Stimulated activated CD4-positive, alpha-beta T cell treated with anti-CD3 and anti-CD28 coated beads, Interleukin-12 subunit alpha, Interleukin-12 subunit beta, amount 100 ng/mL, for 48 hours (primary cell): ENCODE measurements around the gene PTPRN2.
"Not testable (repeated sequence)": the region's sequence is repeated elsewhere in the genome, so short reads cannot be mapped to it uniquely, and the experiment has no call there.

Source experiments
- DNase-seq, 3 donors: peaks; one replicate each; pipeline ENCODE4 v3.0.0-alpha.2; 2020; ENCODE audit warnings: low read depth in 2 of 3, low spot score in 1 of 3

Gene PTPRN2

DNA sequence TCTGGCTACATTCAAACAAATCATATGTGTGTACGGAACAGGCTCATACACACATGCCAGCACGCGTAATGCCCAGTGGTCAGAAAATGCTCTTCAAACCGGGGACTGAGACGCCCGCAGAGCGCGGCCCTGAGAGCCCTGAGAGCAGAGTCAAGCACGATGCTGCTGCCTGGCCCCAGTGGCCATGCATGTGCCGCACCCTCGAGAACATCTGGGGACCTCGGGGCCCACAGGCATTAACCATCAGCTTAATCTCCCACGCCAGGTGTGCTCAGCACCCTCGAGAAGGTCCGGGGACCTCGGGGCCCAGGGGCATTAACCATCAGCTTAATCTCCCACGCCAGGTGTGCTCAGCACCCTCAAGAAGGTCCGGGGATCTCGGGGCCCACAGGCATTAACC lies 163.1 kb downstream of the PTPRN2 start:
- no peak for DNase-seq

DNA sequence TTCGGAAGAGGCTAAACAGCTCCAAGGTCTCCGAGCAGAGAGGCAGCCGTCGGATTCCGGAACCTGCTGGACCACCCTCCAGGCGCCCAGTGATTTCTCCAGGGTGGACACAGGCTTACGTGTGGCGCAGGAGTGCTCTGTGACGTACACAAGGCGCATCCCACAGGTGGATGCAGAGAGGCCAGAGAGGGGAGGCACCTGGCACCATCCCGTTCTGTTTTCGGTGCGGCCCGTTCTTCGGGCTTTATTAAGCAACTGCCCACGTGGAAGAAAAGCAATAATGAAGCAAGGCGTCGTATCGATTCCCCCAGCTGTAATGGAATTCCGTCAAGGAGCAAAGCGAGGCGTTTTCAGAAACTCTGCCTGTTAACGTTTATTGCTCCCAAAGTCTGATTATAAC lies 163.6 kb downstream of the PTPRN2 start:
- DNase-seq = no peak

DNA sequence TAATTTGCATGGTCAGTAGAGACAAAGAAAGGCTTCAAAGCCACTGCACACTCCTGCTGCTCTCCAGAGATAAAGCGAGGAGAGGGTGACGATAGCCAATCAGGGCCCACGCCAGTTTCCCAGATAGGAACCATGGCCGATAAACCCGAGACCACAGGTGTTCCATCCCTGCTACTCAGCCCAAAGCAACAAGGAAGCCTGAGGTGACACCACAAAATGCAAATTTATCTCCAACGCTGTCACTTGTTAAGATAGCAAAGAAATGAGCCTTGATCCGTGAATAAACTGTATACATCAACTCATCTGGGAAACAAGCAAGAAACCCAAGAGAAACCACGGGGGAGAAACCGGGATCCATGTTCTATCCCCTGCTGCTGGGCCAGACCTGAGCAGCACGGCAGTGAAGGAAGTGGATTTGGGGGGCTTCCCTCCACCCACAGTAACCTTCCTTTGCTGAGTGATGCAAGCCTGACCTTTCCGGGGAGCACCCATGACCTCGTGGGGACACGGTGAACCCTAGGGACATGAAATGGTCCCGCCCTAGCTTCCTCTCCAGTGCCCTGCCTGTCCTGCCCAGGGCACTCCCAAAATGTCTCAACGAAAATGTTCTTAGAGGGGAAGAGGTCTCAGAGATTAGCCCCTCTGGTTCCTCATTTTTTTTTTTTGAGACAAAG lies 164.6 kb downstream of the PTPRN2 start:
- no peak for DNase-seq

DNA sequence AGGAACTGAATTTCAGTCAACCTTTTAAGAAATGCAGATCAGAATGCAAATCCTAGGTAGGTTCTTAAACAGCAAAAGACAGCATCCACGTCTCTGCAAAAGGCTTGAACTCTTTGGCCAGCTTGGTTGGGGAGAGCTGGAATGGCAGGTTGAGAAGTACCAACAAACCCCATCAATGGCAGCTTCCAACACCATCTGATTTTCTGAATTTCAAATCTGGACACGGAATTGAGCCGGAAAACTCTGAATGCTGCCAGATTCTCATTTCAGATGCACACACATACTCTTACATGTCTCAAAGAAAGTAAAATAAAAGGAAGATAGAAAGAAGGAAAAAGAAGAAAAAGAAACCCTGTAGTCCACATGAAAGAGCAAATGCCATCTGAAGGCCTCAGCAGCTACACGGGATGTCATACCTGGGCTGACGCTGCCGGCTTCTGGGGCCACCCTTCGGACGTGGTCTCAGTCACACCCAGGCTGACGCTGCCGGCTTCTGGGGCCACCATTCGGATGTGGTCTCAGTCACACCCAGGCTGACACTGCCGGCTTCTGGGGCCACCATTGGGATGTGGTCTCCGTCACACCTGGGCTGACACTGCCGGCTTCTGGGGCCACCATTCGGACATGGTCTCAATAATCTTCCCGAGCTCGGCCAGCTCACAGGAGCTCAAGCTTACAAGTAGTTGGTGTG lies 165.3 kb downstream of the PTPRN2 start:
- no peak for DNase-seq

DNA sequence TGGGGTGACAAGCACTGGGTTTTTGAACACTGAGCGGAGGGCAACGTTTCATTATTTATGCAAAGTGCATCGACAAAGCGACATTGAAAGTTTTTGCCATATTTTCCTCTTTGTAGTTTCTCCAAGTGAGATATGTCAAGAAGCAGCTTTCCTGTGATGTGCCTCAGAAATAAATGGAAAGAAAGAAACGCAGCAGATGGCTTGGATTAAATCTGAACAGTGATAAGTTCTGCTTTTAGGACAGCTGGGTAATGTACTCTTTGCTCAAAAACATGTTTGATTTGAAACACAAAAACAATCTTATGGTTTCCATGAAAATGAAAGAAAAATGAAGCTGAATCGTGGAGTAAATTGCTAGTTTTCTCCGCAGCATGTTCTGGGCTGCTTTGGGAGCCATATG lies 166.3 kb downstream of the PTPRN2 start:
- DNase-seq = no peak

DNA sequence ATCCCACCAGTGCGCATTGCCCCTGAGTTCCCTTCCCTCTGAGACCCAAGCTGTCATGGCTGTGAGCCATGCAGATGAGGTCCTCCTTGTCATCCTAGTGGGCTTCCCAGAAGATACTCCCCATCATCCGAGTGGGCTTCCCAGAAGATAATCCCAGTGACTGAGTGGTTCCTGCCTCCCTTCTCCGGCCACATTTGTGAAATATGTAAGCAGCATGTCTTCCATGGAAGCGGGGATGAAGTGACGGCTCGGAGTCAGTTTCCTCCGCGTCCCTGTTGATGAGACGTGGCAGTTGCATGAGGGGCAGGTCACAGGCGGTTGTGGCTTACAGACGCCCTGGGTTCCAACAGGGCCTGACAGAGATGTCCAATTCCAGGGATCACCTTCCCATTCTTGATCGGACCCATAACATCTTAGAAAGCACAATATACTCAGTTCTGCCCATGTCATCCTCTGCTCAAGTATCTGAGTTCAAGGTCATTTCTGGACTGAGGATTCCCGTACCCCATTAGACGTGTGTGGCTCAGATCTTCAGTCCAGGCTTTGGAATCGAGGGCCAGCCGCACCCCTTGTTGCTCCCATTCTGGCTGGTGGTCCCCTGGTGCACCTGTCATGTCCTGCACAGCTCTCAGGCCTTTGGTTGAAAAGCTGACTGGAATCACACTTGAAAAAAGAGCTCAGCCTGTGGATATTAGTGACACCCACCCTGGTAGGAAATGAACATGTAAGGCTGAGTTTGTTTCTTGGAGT lies 166.9 kb downstream of the PTPRN2 start:
- DNase-seq = no peak

DNA sequence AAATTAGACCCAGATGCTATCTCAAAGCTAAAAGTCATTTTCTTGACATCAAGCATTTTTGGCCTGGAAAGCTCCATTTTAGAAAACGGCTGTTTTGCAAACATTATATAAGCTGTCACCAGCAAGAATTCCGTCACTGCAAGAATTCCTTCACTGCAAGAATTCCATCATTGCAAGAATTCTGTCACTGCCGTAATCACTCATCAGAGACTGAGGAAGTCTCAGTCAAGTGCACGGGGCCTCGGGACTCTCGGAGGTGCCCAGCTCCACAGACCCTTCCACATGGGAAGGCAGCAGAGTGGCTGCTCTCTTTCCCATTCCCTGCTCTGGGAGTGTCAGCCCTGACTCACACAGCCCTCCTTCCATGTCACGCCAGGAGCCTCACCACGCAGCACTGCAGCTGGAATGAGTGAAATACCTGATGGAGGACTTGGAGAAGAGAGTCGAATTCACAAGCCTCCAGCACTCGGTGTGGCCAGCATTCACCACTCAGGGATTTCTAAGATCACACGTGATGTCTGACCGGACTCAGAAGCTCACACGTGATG lies 168.3 kb downstream of the PTPRN2 start:
- no peak for DNase-seq

DNA sequence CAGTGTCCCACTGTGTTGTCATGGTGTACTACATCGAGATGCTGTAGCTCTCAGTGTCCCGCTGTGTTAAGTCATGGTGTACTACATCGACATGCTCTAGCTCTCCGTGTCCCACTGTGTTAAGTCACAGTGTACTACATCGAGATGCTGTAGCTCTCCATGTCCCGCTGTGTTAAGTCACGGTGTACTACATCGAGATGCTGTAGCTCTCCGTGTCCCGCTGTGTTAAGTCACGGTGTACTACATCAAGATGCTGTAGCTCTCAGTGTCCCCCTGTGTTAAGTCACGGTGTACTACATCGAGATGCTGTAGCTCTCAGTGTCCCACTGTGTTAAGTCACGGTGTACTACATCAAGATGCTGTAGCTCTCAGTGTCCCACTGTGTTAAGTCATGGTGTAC lies 169.2 kb downstream of the PTPRN2 start:
- not testable (repeated sequence) for DNase-seq

DNA sequence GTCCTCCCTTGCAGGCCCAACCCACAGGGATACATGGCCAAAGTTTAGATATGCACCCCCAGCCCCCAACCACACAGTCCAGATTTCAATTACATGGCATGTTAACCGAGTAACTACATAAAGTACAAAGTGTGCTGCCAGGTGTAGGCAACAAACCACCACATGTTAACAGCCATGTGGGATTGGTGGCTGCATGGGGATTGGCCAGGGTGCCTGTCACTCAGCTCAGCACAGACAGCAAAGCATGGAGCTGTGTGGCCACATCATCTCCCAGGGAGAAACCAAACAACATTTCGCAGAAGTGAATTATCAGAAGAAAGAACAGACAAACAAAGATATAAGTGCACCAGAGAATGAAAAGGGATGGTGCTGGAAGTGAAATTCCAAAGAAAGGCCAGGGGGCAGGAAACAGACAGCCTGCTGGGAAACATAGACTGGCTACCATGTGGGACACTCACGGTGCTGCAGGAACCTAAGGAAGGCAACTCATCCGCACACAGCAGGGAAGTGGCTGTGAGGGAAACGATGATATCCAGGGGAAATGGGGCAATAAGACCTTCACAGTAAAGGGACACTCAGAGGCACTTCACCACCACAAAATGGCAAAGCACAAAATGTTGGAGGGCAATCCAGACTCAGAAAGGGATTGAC lies 171.2 kb downstream of the PTPRN2 start:
- DNase-seq = no peak

DNA sequence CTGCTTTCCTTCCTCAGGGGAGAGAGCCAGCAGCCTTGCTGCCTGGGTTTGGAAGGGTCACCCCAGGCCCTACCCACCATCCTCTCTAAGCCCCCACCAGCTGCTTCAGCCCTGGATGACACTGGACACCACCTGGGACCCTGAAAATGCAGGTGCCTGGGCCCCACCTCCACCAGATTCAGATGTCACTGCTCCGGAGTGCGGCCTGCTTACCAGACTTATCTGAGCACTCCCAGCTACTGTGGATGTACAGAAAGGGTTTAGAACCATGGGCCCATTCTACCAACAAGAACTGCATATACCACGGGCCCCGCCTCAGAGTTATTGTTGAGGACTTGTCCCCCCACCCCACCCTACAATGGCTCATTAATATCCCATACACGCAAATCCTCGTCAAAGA lies 172.3 kb downstream of the PTPRN2 start:
- DNase-seq = no peak

DNA sequence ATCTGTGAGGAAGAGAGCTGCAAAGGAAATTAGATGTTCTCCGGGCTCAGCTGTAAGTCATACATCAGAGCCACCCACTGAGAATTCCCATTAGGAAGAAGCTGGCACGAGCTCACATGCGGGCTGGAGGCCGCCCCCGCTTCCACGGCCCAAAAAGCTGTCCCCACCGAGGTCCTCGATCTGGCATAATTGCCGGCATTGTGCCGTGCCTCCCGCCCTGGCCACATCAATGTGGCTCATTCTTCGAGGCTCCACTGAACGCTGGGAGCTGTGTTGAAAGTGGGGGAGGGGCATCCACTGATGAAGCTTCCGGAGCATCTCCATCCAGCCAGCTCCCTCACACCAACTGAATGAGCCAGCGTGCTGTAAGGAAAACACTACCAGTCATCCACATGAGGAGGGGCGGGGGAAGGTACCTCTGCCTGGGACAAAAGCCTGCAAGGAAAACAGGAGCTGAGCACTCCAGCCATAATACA lies 173.1 kb downstream of the PTPRN2 start:
- DNase-seq = no peak

DNA sequence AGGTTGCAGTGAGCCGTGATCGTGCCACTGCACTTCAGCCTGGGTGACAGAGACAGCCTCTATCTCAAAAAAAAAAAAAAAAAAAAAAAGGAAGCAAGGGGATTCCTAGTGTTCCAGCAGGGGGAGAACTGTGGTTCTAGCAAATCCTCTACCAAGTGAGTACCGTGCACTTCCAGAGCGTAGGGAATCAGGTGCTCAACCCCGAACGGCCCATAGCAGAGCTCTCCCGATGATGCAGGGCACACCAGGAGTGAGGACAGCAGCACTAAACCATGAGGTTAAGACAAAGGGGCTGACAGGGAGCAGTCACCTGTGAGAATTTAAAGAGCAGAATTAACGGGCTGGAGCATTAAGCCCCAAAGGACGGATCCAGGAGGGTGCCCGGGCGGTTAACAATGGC lies 173.6 kb downstream of the PTPRN2 start:
- no peak for DNase-seq

DNA sequence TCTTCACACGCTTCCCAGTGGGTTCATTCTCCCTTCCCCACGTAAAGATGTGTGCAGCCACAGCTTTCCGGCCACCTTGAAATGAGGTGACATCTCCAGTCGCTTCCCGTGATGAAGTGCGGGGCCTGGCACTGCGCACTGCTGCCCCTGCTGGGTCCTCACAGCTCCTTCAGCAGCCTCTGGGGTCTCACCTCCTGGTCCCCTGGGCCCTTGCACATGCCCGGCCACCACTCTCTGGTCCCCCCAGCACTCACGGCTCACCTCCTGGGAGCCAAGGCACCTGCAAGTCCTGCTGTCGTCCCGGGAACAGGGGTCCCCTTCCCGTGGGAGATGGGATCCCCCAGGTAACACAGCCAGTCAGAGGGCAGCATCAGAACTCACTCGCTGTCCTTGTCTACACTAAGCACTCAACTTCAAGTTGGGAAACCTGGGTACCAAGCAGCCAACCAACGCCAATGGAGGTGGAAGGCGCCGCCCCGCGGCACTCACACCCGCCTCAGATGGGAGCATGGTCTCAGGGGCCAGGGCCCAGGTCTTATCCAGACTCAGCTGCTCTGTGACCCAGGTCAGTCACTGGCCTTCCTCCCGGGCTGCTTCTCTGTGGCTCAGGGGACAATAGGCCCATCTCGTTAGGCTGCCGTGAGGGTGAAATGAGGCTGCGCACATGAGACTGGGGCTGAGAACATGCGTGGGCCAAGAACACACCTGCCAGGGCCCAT lies 176.2 kb downstream of the PTPRN2 start:
- DNase-seq = no peak

DNA sequence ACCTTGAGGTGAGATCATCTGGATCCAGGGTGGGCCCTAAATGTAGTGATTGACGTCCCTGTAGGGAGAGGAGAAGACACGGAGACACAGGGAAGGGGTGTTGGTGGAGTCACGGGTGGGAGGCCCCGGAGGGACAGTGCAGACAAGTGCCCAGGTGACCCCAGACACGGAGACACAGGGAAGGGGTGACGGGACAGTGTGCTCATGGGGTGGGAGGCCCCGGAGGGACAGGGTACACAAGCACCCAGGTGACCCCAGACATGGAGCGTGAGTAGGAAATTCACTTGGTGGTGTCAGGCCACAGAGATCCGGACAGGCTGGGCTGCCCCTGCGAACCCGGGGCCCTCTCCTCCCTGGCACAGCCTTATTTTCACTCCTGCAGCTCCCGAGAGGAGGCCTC lies 176.9 kb downstream of the PTPRN2 start:
- DNase-seq = no peak

DNA sequence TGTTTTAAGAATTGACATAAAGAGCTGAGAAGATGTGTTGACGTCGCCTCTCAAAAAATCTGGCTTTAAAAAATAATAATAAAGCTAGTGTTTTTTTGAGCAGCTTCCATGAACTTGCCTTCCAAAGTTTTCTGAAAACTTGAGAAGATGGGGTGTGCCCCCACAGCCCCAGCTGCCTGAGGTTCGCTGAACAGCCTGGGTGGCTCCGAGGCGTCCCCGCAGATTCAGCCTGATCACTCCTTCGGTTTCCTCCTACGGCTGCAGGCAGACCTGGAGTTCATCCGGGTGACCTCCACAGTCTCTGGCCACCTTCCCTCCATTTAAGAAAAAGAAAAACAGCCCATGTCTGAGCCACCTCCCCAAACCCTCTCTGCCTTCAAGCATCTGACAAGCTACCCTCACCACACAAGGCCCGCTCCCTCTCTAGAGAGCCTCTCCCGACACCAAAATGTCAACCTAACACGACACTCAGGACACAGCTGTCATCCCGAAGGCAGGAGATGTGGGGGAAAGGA lies 177.8 kb downstream of the PTPRN2 start:
- no peak for DNase-seq

DNA sequence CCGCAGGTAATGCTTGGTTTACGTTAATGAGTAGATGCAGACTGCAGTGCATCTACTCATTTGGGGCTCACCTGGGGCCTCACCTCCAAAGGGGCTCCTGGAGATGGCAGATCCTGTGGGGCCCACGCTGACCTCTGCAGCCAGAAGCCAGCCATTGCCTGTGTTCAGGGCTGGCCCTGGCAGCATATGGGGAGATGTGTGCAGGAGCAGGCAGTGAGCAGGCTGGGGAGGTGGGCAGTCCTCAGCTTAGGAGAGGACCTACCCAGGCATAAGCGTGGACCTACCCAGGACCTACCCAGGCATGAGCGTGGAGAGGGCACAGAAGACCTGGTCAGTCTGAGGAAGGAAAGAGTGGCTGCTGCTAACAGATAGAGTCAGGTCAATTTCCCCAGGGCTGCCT lies 178.5 kb downstream of the PTPRN2 start:
- DNase-seq = no peak

DNA sequence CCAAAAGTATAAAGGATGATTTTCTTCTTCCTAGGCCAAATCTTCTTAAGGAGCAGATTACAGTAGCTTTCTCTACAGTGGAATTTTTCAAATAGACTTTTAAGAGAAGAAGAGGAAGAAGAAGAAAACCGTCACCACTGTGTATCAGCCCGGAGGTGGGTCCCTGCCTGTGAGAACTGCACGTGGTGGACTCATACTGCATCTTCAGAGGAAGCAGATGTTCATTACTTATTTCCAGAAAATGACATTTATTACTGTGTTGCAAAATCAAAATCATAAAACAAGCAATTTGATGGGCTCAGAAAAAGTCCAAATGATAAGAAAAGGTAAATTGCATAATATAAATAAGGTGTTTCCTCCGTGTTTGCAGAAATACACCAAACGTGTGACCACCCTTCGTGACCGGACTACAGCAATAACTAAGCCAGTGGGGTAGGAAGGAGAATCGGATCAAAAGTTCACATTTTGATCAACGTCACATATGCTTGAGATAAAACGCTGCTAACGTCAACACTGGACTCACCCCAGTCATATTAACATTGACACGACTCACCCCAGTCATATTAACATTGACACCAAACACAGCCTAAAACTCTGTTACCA lies 179.2 kb downstream of the PTPRN2 start:
- no peak for DNase-seq

DNA sequence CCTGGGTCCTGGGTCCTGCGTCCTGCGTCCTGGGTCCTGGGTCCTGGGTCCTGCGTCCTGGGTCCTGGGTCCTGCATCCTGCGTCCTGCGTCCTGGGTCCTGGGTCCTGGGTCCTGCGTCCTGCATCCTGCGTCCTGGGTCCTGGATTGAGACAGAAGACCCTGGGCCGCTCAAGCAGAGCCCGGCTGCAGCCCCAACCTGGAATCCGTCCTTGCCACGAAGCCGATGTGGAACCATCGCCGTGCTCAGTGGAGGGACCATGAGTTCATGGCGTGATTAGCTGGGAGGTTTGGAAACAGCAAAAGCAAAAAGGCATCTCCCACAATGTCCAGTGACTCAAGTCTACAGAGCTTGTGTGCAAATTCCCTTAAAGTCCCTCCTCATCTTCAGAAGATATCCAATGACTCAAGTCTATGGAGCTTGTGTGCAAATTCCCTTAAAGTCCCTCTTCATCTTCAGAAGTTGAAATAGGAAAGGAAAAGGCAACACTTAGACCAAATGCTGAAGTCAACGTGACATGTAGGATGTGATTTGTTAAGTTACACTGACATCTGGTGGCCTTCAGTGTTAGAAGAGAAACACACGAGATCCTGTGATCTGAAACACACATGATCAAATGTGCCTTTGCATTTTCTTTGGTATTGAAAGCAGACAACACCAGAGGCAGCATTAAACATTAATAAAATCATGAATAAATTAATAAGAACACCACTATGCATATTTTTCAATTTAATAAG lies 179.9 kb downstream of the PTPRN2 start:
- peak in 1 of 3 donors; percentile 2 for DNase-seq

DNA sequence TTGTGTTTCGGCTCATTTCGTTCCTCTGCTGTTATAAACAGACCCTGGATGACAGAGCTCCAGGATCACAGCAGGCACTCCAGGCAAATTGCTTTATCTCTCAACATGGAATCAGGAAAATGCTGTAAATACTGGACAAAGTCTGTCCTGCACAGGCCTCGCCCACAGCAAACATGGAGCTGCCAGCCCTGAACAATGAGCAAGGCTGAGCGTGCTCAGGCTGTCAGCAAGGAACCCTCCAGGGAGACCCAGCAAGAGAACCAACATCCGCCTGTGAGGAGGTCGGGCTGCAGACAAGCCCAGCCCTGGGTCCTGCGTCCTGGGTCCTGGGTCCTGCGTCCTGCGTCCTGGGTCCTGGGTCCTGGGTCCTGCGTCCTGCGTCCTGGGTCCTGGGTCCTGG lies 180.8 kb downstream of the PTPRN2 start:
- no peak for DNase-seq
